T-cell (primary cell): Measurements from ENCODE around the gene CACNA2D1. TPM values are rescaled to one million over a fixed set of nuclear protein-coding genes. Genes with fewer than 3 reads are reported as not detected.

Experiments used
- ATAC-seq, 4 experiments: fragments of 200-7000 bp in 3 of 4; fragments of 150-1000 bp in 1 of 4; cut with Tn5 transposase; replicated peaks in 1 of 4; 1 replicate in 3 of 4; 2 replicates in 1 of 4; pipeline ENCODE4 v1.10.0; 2021; ENCODE audit warnings: moderate library complexity in 3 of 4, mild to moderate bottlenecking in 2 of 4, moderate number of reproducible peaks in 1 of 4
- CTCF ChIA-PET, 2 donors: fragments of 300-600 bp; sonication (Branson Sonifier 250); formaldehyde crosslinking; loops; one replicate each; lab custom pipeline; 2022; ENCODE audit warnings: antibody characterized with exemption in 2 of 2; lab: Charles Lee
- POLR2A ChIA-PET, 2 donors: fragments of 300-600 bp; sonication (Branson Sonifier 250); formaldehyde crosslinking; loops; one replicate each; lab custom pipeline; 2022; ENCODE audit warnings: antibody characterized with exemption in 2 of 2; lab: Charles Lee
- DNase-seq, 35 experiments: peaks; one replicate each; pipeline versions ENCODE4 v3.0.0 to v3.0.0-alpha.2; 2013 to 2023
- H3K27ac ChIP-seq: one replicate; pipeline ENCODE4 v1.5.1; 2013; ENCODE audit warnings: low read length
- H3K27me3 ChIP-seq, 2 experiments: replicated peaks in 1 of 2; 1 replicate in 1 of 2; 2 replicates in 1 of 2; pipeline versions ENCODE4 v1.6.1 to v1.7.0; 2013; ENCODE audit warnings: low read length in 1 of 2, mixed read lengths in 1 of 2; ENCODE audit not compliant: control insufficient read depth in 2 of 2, insufficient read depth in 2 of 2; ENCODE audit errors: extremely low read depth in 1 of 2
- H3K36me3 ChIP-seq, 2 donors: 1 replicate in 1 of 2; 2 replicates in 1 of 2; pipeline versions ENCODE4 v1.6.1 to v1.7.0; 2013; ENCODE audit warnings: low read length in 1 of 2; ENCODE audit not compliant: control insufficient read depth in 2 of 2, insufficient read depth in 1 of 2; ENCODE audit errors: extremely low read depth in 1 of 2
- H3K4me1 ChIP-seq, 2 experiments: 1 replicate in 1 of 2; 2 replicates in 1 of 2; pipeline versions ENCODE4 v1.6.1 to v1.7.0; 2013; ENCODE audit warnings: low read length in 2 of 2, mixed read lengths in 1 of 2; ENCODE audit not compliant: insufficient read depth in 2 of 2, control insufficient read depth in 1 of 2; ENCODE audit errors: extremely low read depth in 1 of 2
- H3K4me3 ChIP-seq, 2 donors: 1 replicate in 1 of 2; 2 replicates in 1 of 2; pipeline versions ENCODE4 v1.5.1 to v1.7.0; 2013; ENCODE audit warnings: mild to moderate bottlenecking in 2 of 2, low read length in 1 of 2, moderate library complexity in 1 of 2; ENCODE audit not compliant: control insufficient read depth in 1 of 2; ENCODE audit errors: extremely low read depth in 1 of 2
- H3K9me3 ChIP-seq: 2 replicates; pipeline ENCODE4 v1.7.0; 2013
- H3K27ac Mint-ChIP-seq, 2 donors: one replicate each; pipeline ENCODE4 v1.8.0; 2020 to 2021; ENCODE audit warnings: mild to moderate bottlenecking in 2 of 2, mixed read lengths in 2 of 2
- H3K27me3 Mint-ChIP-seq, 2 donors: one replicate each; pipeline ENCODE4 v1.8.0; 2021 to 2022; ENCODE audit warnings: mixed read lengths in 2 of 2
- H3K36me3 Mint-ChIP-seq: one replicate; pipeline ENCODE4 v1.8.0; 2021; ENCODE audit warnings: mixed read lengths
- H3K4me1 Mint-ChIP-seq, 3 donors: one replicate each; pipeline ENCODE4 v1.8.0; 2020 to 2022; ENCODE audit warnings: mixed read lengths in 3 of 3, mild to moderate bottlenecking in 1 of 3
- H3K4me3 Mint-ChIP-seq, 3 donors: one replicate each; pipeline ENCODE4 v1.8.0; 2020 to 2022; ENCODE audit warnings: mild to moderate bottlenecking in 3 of 3, mixed read lengths in 3 of 3, moderate library complexity in 3 of 3
- H3K9me3 Mint-ChIP-seq, 3 donors: one replicate each; pipeline ENCODE4 v1.8.0; 2020 to 2022; ENCODE audit warnings: mixed read lengths in 3 of 3
- WGBS: methylation state at CpG from one replicate; pipeline ENCODE4 v1.1.5; 2013; ENCODE audit warnings: missing lambda C conversion rate; ENCODE audit not compliant: insufficient coverage; 5-methylcytosine and 5-hydroxymethylcytosine counted together
- total RNA-seq, 35 experiments: library from RNA in 6 of 35; stranded (reverse) in 6 of 35; fragments of 120-200 nt in 1 of 35; gene quantifications; one replicate each; pipeline versions ENCODE4 v1.2.1 to v1.2.4 and lab custom pipeline; 2013 to 2026

CACNA2D1 gene
- total RNA-seq, 5 donors from 2014 or later (not counting 1 experiment from before 2014, with no cell fraction given) = 0.03 to 0.43 (median 0.35) TPM; not detected in 2

GRCh38 chr7:82054544-82054943 is 389.0 kb downstream of the CACNA2D1 start:
- no peak overlapping the region for H3K4me3 Mint-ChIP-seq

GRCh38 chr7:82053453-82054032 is 390.0 kb downstream of the CACNA2D1 start:
- DNase-seq = no peak
- no peaks in the 10 kb centered on the region for H3K27me3 ChIP-seq
- no peak overlapping the region for H3K4me3 Mint-ChIP-seq
- no CpG with 5 or more reads among the region's 3 CpGs for WGBS
- H3K36me3 ChIP-seq = no peaks in the 10 kb centered on the region
- no peak overlapping the region for H3K27ac Mint-ChIP-seq
- no peaks in the 10 kb centered on the region for H3K4me1 Mint-ChIP-seq
- H3K27ac ChIP-seq = no peak overlapping the region
- H3K36me3 Mint-ChIP-seq = no peaks in the 10 kb centered on the region
- H3K27me3 Mint-ChIP-seq = no peaks in the 10 kb centered on the region
- H3K4me3 ChIP-seq = no peak overlapping the region
- no peaks in the 10 kb centered on the region for H3K9me3 ChIP-seq
- no peak for ATAC-seq
- ChIA-PET POLR2A (interaction anchor here in 1 of 2 donors (0.5 kb wide), 1 partner anchor 207 kb away, joined by 4 read pairs; no protein-coding TSS in a partner anchor), CTCF (no interaction called here)
- peaks cover 3 to 6% (median 4%) of the 10 kb centered on the region in 3 donors for H3K9me3 Mint-ChIP-seq
- H3K4me1 ChIP-seq = no peaks in the 10 kb centered on the region

More at GRCh38 chr7:82054544-82054943, 389.0 kb downstream of the CACNA2D1 start:
- Mint-ChIP-seq H3K36me3 (no peaks in the 10 kb centered on the region), H3K4me1 (no peaks in the 10 kb centered on the region), H3K27me3 (no peaks in the 10 kb centered on the region), H3K9me3 (peaks cover 4 to 7% (median 6%) of the 10 kb centered on the region in 3 donors), H3K27ac (no peak overlapping the region)
- DNase-seq = no peak
- no CpG with 5 or more reads among the region's 1 CpG for WGBS
- CTCF ChIA-PET = no interaction called here
- ATAC-seq = no peak
- H3K27ac ChIP-seq = no peak overlapping the region
- no peak overlapping the region for H3K4me3 ChIP-seq
- no peaks in the 10 kb centered on the region for H3K9me3 ChIP-seq
- H3K27me3 ChIP-seq = no peaks in the 10 kb centered on the region
- H3K36me3 ChIP-seq = no peaks in the 10 kb centered on the region
- no peaks in the 10 kb centered on the region for H3K4me1 ChIP-seq
- POLR2A ChIA-PET = no interaction called here

- no peaks in the 10 kb centered on the region for H3K9me3 ChIP-seq
- no peak for DNase-seq
- ChIA-PET CTCF (no interaction called here), POLR2A (no interaction called here)
- no peak overlapping the region for H3K27ac ChIP-seq
- Mint-ChIP-seq H3K4me3 (no peak overlapping the region), H3K4me1 (no peaks in the 10 kb centered on the region), H3K27me3 (no peaks in the 10 kb centered on the region), H3K9me3 (peaks cover 0 to 6% (median 4%) of the 10 kb centered on the region in 3 donors), H3K27ac (no peak overlapping the region), H3K36me3 (no peaks in the 10 kb centered on the region)
- H3K36me3 ChIP-seq = no peaks in the 10 kb centered on the region
- no peaks in the 10 kb centered on the region for H3K27me3 ChIP-seq
- no peak for ATAC-seq
- 80% methylated on average over 1 of the region's 2 CpGs for WGBS
- no peak overlapping the region for H3K4me3 ChIP-seq
- H3K4me1 ChIP-seq = no peaks in the 10 kb centered on the region
Observed at GRCh38 chr7:82051601-82052000, 392.0 kb downstream of the CACNA2D1 start.

GRCh38 chr7:82050792-82051191 is 392.8 kb downstream of the CACNA2D1 start:
- Histone ChIP-seq H3K9me3 (no peaks in the 10 kb centered on the region), H3K4me3 (no peak overlapping the region), H3K4me1 (no peaks in the 10 kb centered on the region), H3K27me3 (no peaks in the 10 kb centered on the region), H3K27ac (no peak overlapping the region), H3K36me3 (no peaks in the 10 kb centered on the region)
- Mint-ChIP-seq H3K27me3 (no peaks in the 10 kb centered on the region), H3K9me3 (peaks cover 0 to 4% (median 0%) of the 10 kb centered on the region in 3 donors), H3K4me3 (no peak overlapping the region), H3K4me1 (no peaks in the 10 kb centered on the region), H3K27ac (no peak overlapping the region), H3K36me3 (no peaks in the 10 kb centered on the region)
- CTCF ChIA-PET = no interaction called here
- DNase-seq (no peak), ATAC-seq (no peak)
- POLR2A ChIA-PET = no interaction called here
- no CpG with 5 or more reads among the region's 4 CpGs for WGBS

DNA sequence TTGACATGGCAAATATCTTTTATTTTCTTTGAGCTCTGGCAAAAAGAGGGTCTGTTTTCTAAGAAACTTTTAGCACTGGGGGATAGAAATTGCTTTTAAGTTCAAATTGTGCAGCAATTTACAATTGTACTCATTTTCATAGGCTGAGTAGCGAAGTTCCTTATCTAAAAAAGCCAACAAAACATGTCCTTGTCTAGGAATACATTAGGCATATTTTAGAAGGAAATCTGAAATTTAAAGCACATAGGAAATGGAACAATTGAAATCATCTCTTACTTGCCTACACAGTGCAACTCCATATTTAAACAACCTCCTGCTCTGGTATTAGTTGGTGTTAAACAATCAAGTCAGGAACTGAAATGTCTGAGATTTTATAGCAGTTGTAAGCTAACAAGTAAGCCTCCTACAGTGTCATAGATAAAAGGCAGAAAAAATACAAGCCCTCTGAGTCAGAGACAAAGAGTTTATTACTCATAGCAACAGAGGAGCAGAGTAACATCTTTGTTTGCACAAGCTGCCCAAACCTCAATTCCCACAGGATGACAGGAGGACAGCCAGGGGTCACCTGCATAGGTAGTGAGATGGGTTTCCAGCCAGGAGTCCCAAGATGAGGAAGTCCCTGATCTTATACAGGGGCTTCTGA is 393.6 kb downstream of the CACNA2D1 start:
- H3K27me3 ChIP-seq = no peaks in the 10 kb centered on the region
- ATAC-seq (no peak), DNase-seq (no peak)
- H3K4me1 ChIP-seq = no peaks in the 10 kb centered on the region
- Mint-ChIP-seq H3K9me3 (no peaks in the 10 kb centered on the region), H3K36me3 (no peaks in the 10 kb centered on the region), H3K4me1 (no peaks in the 10 kb centered on the region), H3K4me3 (no peak overlapping the region), H3K27me3 (no peaks in the 10 kb centered on the region), H3K27ac (no peak overlapping the region)
- H3K36me3 ChIP-seq = no peaks in the 10 kb centered on the region
- CTCF ChIA-PET = no interaction called here
- no peak overlapping the region for H3K27ac ChIP-seq
- WGBS = no CpG with 5 or more reads among the region's 1 CpG
- POLR2A ChIA-PET = no interaction called here
- H3K9me3 ChIP-seq = no peaks in the 10 kb centered on the region
- H3K4me3 ChIP-seq = no peak overlapping the region

- Histone ChIP-seq H3K4me3 (no peak overlapping the region), H3K9me3 (no peaks in the 10 kb centered on the region), H3K27me3 (no peaks in the 10 kb centered on the region), H3K36me3 (no peaks in the 10 kb centered on the region), H3K27ac (no peak overlapping the region), H3K4me1 (no peaks in the 10 kb centered on the region)
- WGBS = 84% methylated on average over 5 of the region's 5 CpGs
- ATAC-seq (no peak), DNase-seq (no peak)
- H3K36me3 Mint-ChIP-seq = no peaks in the 10 kb centered on the region
- no peaks in the 10 kb centered on the region for H3K9me3 Mint-ChIP-seq
- H3K4me3 Mint-ChIP-seq = no peak overlapping the region
- CTCF ChIA-PET = no interaction called here
- no peaks in the 10 kb centered on the region for H3K4me1 Mint-ChIP-seq
- H3K27ac Mint-ChIP-seq = no peak overlapping the region
- no peaks in the 10 kb centered on the region for H3K27me3 Mint-ChIP-seq
- POLR2A ChIA-PET = no interaction called here
Observed at GRCh38 chr7:82049442-82049841, 394.1 kb downstream of the CACNA2D1 start.
